PC-9 (cell line): ENCODE measurements around the gene HIF1A.

Source experiments
- CTCF ChIP-seq: fragments of 200-600 bp; sonication (generic); conservative IDR thresholded peaks from 2 replicates; pipeline ENCODE4 v1.6.1; 2017; ENCODE audit warnings: mixed run types, antibody characterized with exemption, mild to moderate bottlenecking, moderate library complexity
- EZH2 ChIP-seq: fragments of 200-600 bp; sonication (generic); IDR thresholded peaks from 2 replicates; pipeline ENCODE4 v1.8.0; 2017; ENCODE audit warnings: antibody characterized with exemption, low read depth

GRCh38 chr14:61749867-61750266, 54.6 kb downstream of the HIF1A start:
- TF ChIP-seq CTCF, result no peak
- no peak for TF ChIP-seq EZH2
